HL-60 (cell line): Measurements from ENCODE around the gene SLC9A7.

ENCODE experiments used
- DNase-seq, 2 experiments: peaks; one replicate each; pipeline ENCODE4 v3.0.0-alpha.2; 2010 to 2020; ENCODE audit warnings: low read depth in 1 of 2, low spot score in 1 of 2
- H3K27ac ChIP-seq: fragments of 250-450 bp; sonication (Bioruptor Pico); replicated peaks from 2 replicates; pipeline ENCODE4 v1.5.1; 2020; ENCODE audit warnings: mild to moderate bottlenecking, moderate library complexity
- H3K27me3 ChIP-seq: fragments of 250-450 bp; sonication (Bioruptor Pico); 2 replicates; pipeline ENCODE4 v1.5.1; 2021; ENCODE audit warnings: mild to moderate bottlenecking, moderate library complexity; ENCODE audit not compliant: insufficient read depth, poor library complexity, severe bottlenecking
- H3K4me3 ChIP-seq: replicated peaks from 2 replicates; pipeline ENCODE4 v1.5.1; 2011; ENCODE audit warnings: mild to moderate bottlenecking, control low read depth, low read length; ENCODE audit not compliant: insufficient read depth
- GABPA ChIP-seq: IDR thresholded peaks from 2 replicates; pipeline ENCODE4 v1.6.1; 2012; ENCODE audit warnings: low read depth
- POLR2AphosphoS5 ChIP-seq: IDR thresholded peaks from 2 replicates; pipeline ENCODE4 v1.6.1; 2012; ENCODE audit warnings: low read depth
- SPI1 ChIP-seq: IDR thresholded peaks from 2 replicates; pipeline ENCODE4 v1.6.1; 2012; ENCODE audit warnings: low read depth, mild to moderate bottlenecking, borderline replicate concordance
- TF ChIP-seq, protein P1 (sequence below): IDR thresholded peaks from one replicate; pipeline ENCODE4 v1.5.1; 2011; ENCODE audit warnings: low read length, control low read depth, inconsistent platforms; ENCODE audit not compliant: insufficient read depth
- TF ChIP-seq, protein P2 (sequence below): IDR thresholded peaks from 2 replicates; pipeline ENCODE4 v1.6.1; 2012; ENCODE audit warnings: low read depth; ENCODE audit not compliant: insufficient replicate concordance

The SLC9A7 gene

DNA sequence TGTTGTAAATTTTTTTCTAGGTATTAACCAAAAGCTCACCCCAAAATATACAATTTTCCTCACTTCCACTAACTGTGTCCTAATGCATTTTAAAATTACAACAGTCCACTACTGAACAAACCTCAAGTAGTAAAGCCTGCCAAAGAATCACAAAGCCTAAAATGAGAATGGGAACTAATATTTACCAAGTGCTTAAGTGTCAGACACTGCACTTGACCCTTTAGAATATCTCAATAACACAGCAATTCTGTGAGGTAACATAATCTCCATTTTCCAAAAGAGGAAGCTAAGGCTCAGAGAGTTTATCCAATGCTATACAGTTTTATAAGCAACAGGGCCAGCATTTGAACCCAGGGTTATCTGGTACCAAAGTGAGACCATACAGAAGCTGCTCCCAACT is 4.9 kb downstream of the SLC9A7 start:
- TF ChIP-seq, protein P1, sequence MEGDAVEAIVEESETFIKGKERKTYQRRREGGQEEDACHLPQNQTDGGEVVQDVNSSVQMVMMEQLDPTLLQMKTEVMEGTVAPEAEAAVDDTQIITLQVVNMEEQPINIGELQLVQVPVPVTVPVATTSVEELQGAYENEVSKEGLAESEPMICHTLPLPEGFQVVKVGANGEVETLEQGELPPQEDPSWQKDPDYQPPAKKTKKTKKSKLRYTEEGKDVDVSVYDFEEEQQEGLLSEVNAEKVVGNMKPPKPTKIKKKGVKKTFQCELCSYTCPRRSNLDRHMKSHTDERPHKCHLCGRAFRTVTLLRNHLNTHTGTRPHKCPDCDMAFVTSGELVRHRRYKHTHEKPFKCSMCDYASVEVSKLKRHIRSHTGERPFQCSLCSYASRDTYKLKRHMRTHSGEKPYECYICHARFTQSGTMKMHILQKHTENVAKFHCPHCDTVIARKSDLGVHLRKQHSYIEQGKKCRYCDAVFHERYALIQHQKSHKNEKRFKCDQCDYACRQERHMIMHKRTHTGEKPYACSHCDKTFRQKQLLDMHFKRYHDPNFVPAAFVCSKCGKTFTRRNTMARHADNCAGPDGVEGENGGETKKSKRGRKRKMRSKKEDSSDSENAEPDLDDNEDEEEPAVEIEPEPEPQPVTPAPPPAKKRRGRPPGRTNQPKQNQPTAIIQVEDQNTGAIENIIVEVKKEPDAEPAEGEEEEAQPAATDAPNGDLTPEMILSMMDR: no peak
- TF ChIP-seq SPI1 (no peak), GABPA (no peak), POLR2AphosphoS5 (no peak)
- TF ChIP-seq, protein P2, sequence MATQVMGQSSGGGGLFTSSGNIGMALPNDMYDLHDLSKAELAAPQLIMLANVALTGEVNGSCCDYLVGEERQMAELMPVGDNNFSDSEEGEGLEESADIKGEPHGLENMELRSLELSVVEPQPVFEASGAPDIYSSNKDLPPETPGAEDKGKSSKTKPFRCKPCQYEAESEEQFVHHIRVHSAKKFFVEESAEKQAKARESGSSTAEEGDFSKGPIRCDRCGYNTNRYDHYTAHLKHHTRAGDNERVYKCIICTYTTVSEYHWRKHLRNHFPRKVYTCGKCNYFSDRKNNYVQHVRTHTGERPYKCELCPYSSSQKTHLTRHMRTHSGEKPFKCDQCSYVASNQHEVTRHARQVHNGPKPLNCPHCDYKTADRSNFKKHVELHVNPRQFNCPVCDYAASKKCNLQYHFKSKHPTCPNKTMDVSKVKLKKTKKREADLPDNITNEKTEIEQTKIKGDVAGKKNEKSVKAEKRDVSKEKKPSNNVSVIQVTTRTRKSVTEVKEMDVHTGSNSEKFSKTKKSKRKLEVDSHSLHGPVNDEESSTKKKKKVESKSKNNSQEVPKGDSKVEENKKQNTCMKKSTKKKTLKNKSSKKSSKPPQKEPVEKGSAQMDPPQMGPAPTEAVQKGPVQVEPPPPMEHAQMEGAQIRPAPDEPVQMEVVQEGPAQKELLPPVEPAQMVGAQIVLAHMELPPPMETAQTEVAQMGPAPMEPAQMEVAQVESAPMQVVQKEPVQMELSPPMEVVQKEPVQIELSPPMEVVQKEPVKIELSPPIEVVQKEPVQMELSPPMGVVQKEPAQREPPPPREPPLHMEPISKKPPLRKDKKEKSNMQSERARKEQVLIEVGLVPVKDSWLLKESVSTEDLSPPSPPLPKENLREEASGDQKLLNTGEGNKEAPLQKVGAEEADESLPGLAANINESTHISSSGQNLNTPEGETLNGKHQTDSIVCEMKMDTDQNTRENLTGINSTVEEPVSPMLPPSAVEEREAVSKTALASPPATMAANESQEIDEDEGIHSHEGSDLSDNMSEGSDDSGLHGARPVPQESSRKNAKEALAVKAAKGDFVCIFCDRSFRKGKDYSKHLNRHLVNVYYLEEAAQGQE: no peak
- Histone ChIP-seq H3K27me3 (no peaks in the 10 kb centered on the region), H3K27ac (no peak overlapping the region), H3K4me3 (no peak overlapping the region)
- DNase-seq: no peak

DNA sequence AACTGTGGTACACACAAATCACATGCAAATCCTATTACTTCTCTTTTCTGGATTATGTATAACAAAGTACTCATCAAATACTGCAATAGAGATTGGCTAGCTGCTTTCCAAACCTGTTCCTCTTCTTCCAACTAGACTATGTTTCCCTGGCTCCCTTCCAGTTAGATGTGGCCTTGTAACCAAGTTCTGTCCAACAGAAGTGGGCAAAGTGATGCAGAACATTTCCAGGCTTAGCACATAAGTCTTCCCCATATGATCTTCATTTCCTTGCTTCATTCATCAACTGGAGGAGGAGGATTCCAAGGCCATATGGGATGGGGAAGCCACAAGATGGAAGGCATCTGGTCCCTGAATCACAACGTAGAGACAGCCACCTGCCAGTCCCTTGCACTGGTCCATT is 8.0 kb downstream of the SLC9A7 start:
- no peak overlapping the region for H3K4me3 ChIP-seq
- no peaks in the 10 kb centered on the region for H3K27me3 ChIP-seq
- TF ChIP-seq SPI1 (no peak), POLR2AphosphoS5 (no peak), GABPA (no peak)
- TF ChIP-seq, protein P2: no peak
- TF ChIP-seq, protein P1: no peak
- no peak overlapping the region for H3K27ac ChIP-seq
- no peak for DNase-seq

DNA sequence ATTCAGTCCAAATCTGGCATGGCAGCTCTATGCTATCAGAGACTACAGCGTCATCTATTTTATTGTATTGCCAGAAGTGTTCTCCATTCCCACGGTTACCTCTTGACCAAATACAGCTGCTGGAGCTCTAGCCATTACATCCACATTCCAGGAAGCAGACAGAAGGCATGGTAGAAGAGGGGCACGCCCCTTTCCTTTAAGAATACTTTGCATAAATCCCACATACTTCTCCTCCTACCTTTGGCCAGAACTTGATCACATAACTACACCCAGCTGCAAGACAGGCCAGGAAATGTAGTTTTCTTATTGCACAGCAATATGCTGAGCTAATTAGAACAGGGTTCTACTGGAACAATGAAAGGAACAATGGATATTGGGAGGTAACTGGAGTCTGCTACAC is 14.9 kb downstream of the SLC9A7 start:
- no peak for DNase-seq
- Histone ChIP-seq H3K27ac (no peak overlapping the region), H3K27me3 (no peaks in the 10 kb centered on the region), H3K4me3 (no peak overlapping the region)
- TF ChIP-seq GABPA: no peak
- TF ChIP-seq, protein P1: no peak
- TF ChIP-seq, protein P2: no peak
- no peak for TF ChIP-seq SPI1
- TF ChIP-seq POLR2AphosphoS5: no peak
